Measurements from ENCODE around the gene NRCAM.

Gene NRCAM

DNA sequence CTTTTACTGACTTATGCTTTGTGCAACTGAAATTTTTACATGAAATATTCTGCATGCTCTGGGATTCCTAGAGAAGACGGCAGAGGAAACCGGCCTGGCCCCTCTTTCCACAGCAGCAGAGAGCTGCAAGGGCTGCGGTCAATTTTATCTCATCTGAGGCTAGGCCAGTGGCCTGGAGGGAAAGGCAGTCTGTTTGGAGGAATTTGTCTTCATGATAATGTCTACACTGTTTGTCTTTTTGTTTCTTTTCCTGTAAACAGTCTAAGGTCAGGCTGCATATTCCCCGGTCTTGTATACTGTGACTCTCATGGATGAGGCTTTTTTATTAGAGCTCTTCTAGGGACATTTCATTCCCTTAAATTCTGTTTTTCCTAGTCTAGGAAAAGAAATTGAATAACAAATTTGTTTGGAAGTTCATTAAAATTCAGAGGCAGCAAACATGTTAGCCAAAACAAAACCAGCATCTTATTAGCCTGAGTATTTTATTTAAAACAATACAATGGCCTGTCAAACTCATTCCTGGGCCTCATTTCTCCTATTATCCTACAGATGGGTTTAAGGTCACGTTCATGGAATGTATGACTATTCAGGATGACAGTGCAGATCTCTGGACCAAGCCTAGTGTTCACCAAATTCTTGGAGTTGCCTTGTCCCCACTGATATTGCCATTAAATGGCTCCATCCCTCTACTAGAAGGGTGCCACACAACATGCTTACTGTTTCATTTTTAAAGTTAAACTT lies 352.5 kb downstream of the NRCAM start:
- Histone ChIP-seq H3K27ac (no peak overlapping the region), H3K27me3 (ENCODE audit: insufficient read depth, low read depth, severe bottlenecking) (no peaks in the 10 kb centered on the region), H3K9me3 (ENCODE audit: severe bottlenecking) (no peaks in the 10 kb centered on the region), H3K36me3 (no peaks in the 10 kb centered on the region), H3K4me3 (ENCODE audit: low read depth, low read length) (no peak overlapping the region)
- DNase-seq, result no peak
- TF ChIP-seq CTCF (IDR thresholded peaks at IDR 0.05; ENCODE audit: low read depth, low read length), result no peak

GRCh38 chr7:108102671-108103312 lies 353.4 kb downstream of the NRCAM start:
- H3K27ac ChIP-seq, result no peak overlapping the region
- H3K9me3 ChIP-seq (ENCODE audit: severe bottlenecking), result no peaks in the 10 kb centered on the region
- no peaks in the 10 kb centered on the region for H3K27me3 ChIP-seq (ENCODE audit: insufficient read depth, low read depth, severe bottlenecking)
- no peak for TF ChIP-seq CTCF (IDR thresholded peaks at IDR 0.05; ENCODE audit: low read depth, low read length)
- no peak overlapping the region for H3K4me3 ChIP-seq (ENCODE audit: low read depth, low read length)
- no peak for DNase-seq
- H3K36me3 ChIP-seq, result no peaks in the 10 kb centered on the region

GRCh38 chr7:108101759-108102158 lies 354.5 kb downstream of the NRCAM start:
- TF ChIP-seq CTCF (IDR thresholded peaks at IDR 0.05; ENCODE audit: low read depth, low read length), result no peak
- DNase-seq, result no peak
- H3K4me3 ChIP-seq (ENCODE audit: low read depth, low read length), result no peak overlapping the region
- H3K27ac ChIP-seq, result no peak overlapping the region
- H3K27me3 ChIP-seq (ENCODE audit: insufficient read depth, low read depth, severe bottlenecking), result no peaks in the 10 kb centered on the region
- H3K9me3 ChIP-seq (ENCODE audit: severe bottlenecking), result no peaks in the 10 kb centered on the region
- H3K36me3 ChIP-seq, result no peaks in the 10 kb centered on the region

- Histone ChIP-seq H3K9me3 (ENCODE audit: severe bottlenecking) (no peaks in the 10 kb centered on the region), H3K4me3 (ENCODE audit: low read depth, low read length) (no peak overlapping the region), H3K27me3 (ENCODE audit: insufficient read depth, low read depth, severe bottlenecking) (no peaks in the 10 kb centered on the region), H3K36me3 (no peaks in the 10 kb centered on the region), H3K27ac (no peak overlapping the region)
- TF ChIP-seq CTCF (IDR thresholded peaks at IDR 0.05; ENCODE audit: low read depth, low read length), result no peak
- DNase-seq, result no peak
Observed at GRCh38 chr7:108099713-108100112, 356.5 kb downstream of the NRCAM start.

- TF ChIP-seq CTCF (IDR thresholded peaks at IDR 0.05; ENCODE audit: low read depth, low read length), result peak; percentile 54
- Histone ChIP-seq H3K9me3 (ENCODE audit: severe bottlenecking) (no peaks in the 10 kb centered on the region), H3K27ac (no peak overlapping the region), H3K4me3 (ENCODE audit: low read depth, low read length) (no peak overlapping the region), H3K36me3 (no peaks in the 10 kb centered on the region), H3K27me3 (ENCODE audit: insufficient read depth, low read depth, severe bottlenecking) (no peaks in the 10 kb centered on the region)
- peak; percentile 33 for DNase-seq
Observed at GRCh38 chr7:108097703-108098102, 358.5 kb downstream of the NRCAM start.

Data from WERI-Rb-1 (cell line).